Measurements from ENCODE around the gene MKRN3. TPM values are rescaled to one million over a fixed set of nuclear protein-coding genes. Genes with fewer than 3 reads are reported as not detected.

The MKRN3 gene
- total RNA-seq: 1 to 10 TPM in 1 of 2 experiments, under 1 TPM in 1; 0.98 to 1.1 TPM
- polyA plus RNA-seq: 3.0 TPM

GRCh38 chr15:23565395-23566070 is at the start of gene MKRN3:
MKRN3 (plus strand) TSS chr15:23565674; CDS start chr15:23565783, 109 bp downstream.
- H3K36me3 Mint-ChIP-seq: no peaks in the 10 kb centered on the region
- Histone ChIP-seq H3K4me1 (ENCODE audit: insufficient read depth, low read length) (no peaks in the 10 kb centered on the region), H3K27me3 (ENCODE audit: insufficient read depth, low read length, poor library complexity, severe bottlenecking) (no peaks in the 10 kb centered on the region), H3K9me3 (ENCODE audit: low read length) (no peaks in the 10 kb centered on the region), H3K4me3 (ENCODE audit: low read length) (peak within 1 kb of the TSS; percentile 56), H3K27ac (ENCODE audit: low read depth, low read length) (peak within 1 kb of the TSS; percentile 84), H3K36me3 (ENCODE audit: insufficient read depth, low read length) (no peaks in the 10 kb centered on the region)
- POLR2A ChIA-PET: no interaction called here
- peak; percentile 17 to 64 (median 37) for DNase-seq
- peak within 1 kb of the TSS; percentile 74 to 90 (median 81) for H3K4me3 Mint-ChIP-seq
- H3K4me1 Mint-ChIP-seq: no peaks in the 10 kb centered on the region
- peaks cover 0 to 8% (median 0%) of the 10 kb centered on the region in 5 donors for H3K9me3 Mint-ChIP-seq
- CTCF ChIA-PET: no interaction called here
- H3K27ac Mint-ChIP-seq: peak within 1 kb of the TSS in 7 of 8 donors; percentile 38 to 98 (median 82)
- peaks cover 2 to 7% of the 10 kb centered on the region in 2 donors for H3K27me3 Mint-ChIP-seq

GRCh38 chr15:23516866-23517265 is 48.6 kb upstream of the MKRN3 start:
- Histone ChIP-seq H3K4me1 (ENCODE audit: insufficient read depth, low read length) (no peaks in the 10 kb centered on the region), H3K9me3 (ENCODE audit: low read length) (no peaks in the 10 kb centered on the region), H3K36me3 (ENCODE audit: insufficient read depth, low read length) (no peaks in the 10 kb centered on the region), H3K27ac (ENCODE audit: low read depth, low read length) (no peak overlapping the region), H3K27me3 (ENCODE audit: insufficient read depth, low read length, poor library complexity, severe bottlenecking) (no peaks in the 10 kb centered on the region), H3K4me3 (ENCODE audit: low read length) (no peak overlapping the region)
- POLR2A ChIA-PET: no interaction called here
- no peak for DNase-seq
- Mint-ChIP-seq H3K27me3 (peaks cover 0 to 2% of the 10 kb centered on the region in 2 donors), H3K9me3 (peaks cover 0 to 10% (median 0%) of the 10 kb centered on the region in 5 donors), H3K36me3 (no peaks in the 10 kb centered on the region), H3K27ac (no peak overlapping the region), H3K4me3 (no peak overlapping the region), H3K4me1 (no peaks in the 10 kb centered on the region)
- CTCF ChIA-PET: no interaction called here

DNA sequence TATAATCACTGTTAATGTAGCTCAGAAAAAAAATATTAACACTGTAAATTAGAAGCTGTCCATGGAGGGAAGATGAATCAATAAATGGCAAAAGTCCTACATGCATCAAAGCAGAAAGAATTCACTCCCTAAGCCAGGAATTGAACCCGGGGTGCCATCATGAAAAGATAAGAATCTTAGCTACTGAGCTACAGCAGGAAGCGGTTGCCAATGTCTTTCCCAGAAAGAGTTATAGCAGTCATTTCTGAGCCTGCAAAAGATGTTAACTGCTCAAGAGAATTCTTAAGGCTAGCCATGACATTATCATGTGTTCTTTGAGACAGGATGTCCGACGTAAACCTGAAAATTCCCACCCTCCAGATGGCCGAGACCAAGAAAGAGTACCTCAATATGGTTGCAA is 47.4 kb upstream of the MKRN3 start:
- POLR2A ChIA-PET: no interaction called here
- Mint-ChIP-seq H3K9me3 (peaks cover 0 to 10% (median 0%) of the 10 kb centered on the region in 5 donors), H3K27me3 (peaks cover 0 to 2% of the 10 kb centered on the region in 2 donors), H3K4me3 (no peak overlapping the region), H3K36me3 (no peaks in the 10 kb centered on the region), H3K27ac (no peak overlapping the region), H3K4me1 (no peaks in the 10 kb centered on the region)
- Histone ChIP-seq H3K36me3 (ENCODE audit: insufficient read depth, low read length) (no peaks in the 10 kb centered on the region), H3K27ac (ENCODE audit: low read depth, low read length) (no peak overlapping the region), H3K4me3 (ENCODE audit: low read length) (no peak overlapping the region), H3K4me1 (ENCODE audit: insufficient read depth, low read length) (no peaks in the 10 kb centered on the region), H3K9me3 (ENCODE audit: low read length) (no peaks in the 10 kb centered on the region), H3K27me3 (ENCODE audit: insufficient read depth, low read length, poor library complexity, severe bottlenecking) (no peaks in the 10 kb centered on the region)
- CTCF ChIA-PET: no interaction called here
- DNase-seq: no peak

- H3K4me3 ChIP-seq (ENCODE audit: low read length): no peak overlapping the region
- H3K4me3 Mint-ChIP-seq: no peak overlapping the region
- H3K27ac ChIP-seq (ENCODE audit: low read depth, low read length): no peak overlapping the region
- H3K4me1 ChIP-seq (ENCODE audit: insufficient read depth, low read length): no peaks in the 10 kb centered on the region
- H3K27ac Mint-ChIP-seq: no peak overlapping the region
- H3K27me3 Mint-ChIP-seq: peaks cover 0 to 2% of the 10 kb centered on the region in 2 donors
- no peaks in the 10 kb centered on the region for H3K4me1 Mint-ChIP-seq
- H3K36me3 ChIP-seq (ENCODE audit: insufficient read depth, low read length): no peaks in the 10 kb centered on the region
- H3K9me3 ChIP-seq (ENCODE audit: low read length): no peaks in the 10 kb centered on the region
- ChIA-PET CTCF (no interaction called here), POLR2A (no interaction called here)
- H3K36me3 Mint-ChIP-seq: no peaks in the 10 kb centered on the region
- DNase-seq: no peak
- no peaks in the 10 kb centered on the region for H3K27me3 ChIP-seq (ENCODE audit: insufficient read depth, low read length, poor library complexity, severe bottlenecking)
- H3K9me3 Mint-ChIP-seq: peaks cover 0 to 7% (median 0%) of the 10 kb centered on the region in 5 donors
Measured at GRCh38 chr15:23524816-23525215, 40.7 kb upstream of the MKRN3 start.

- Histone ChIP-seq H3K27me3 (ENCODE audit: insufficient read depth, low read length, poor library complexity, severe bottlenecking) (no peaks in the 10 kb centered on the region), H3K9me3 (ENCODE audit: low read length) (no peaks in the 10 kb centered on the region), H3K27ac (ENCODE audit: low read depth, low read length) (no peak overlapping the region), H3K4me3 (ENCODE audit: low read length) (no peak overlapping the region), H3K36me3 (ENCODE audit: insufficient read depth, low read length) (no peaks in the 10 kb centered on the region), H3K4me1 (ENCODE audit: insufficient read depth, low read length) (no peaks in the 10 kb centered on the region)
- DNase-seq: no peak
- Mint-ChIP-seq H3K27ac (no peak overlapping the region), H3K27me3 (no peaks in the 10 kb centered on the region), H3K4me1 (no peaks in the 10 kb centered on the region), H3K9me3 (peaks cover 0 to 7% (median 3%) of the 10 kb centered on the region in 5 donors), H3K4me3 (no peak overlapping the region), H3K36me3 (no peaks in the 10 kb centered on the region)
- ChIA-PET CTCF (no interaction called here), POLR2A (no interaction called here)
Measured at GRCh38 chr15:23529891-23530290, 35.6 kb upstream of the MKRN3 start.

DNA sequence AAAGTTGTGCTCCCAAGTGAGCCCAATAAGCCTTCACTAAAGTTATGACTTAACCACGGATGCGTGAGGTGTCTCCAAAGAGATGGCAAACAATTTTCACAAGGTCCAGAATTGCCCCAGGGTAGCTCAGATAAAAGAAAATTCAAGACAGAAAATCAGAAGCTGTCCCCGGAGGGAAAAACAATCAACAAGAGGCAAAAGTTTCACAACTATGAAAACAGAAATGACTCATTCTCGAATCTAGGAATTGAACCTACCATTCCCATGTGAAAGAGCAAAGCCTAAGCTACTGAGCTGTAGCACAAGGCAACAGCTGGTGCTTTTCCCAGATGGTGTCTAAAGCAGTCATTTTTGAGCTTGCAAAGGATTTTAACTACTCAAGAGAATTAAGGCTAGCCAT is 33.5 kb upstream of the MKRN3 start:
- H3K4me1 ChIP-seq (ENCODE audit: insufficient read depth, low read length): no peaks in the 10 kb centered on the region
- H3K27me3 ChIP-seq (ENCODE audit: insufficient read depth, low read length, poor library complexity, severe bottlenecking): no peaks in the 10 kb centered on the region
- Mint-ChIP-seq H3K27me3 (peaks cover 0 to 3% of the 10 kb centered on the region in 2 donors), H3K4me1 (no peaks in the 10 kb centered on the region), H3K27ac (peak overlapping the region in 1 of 8 donors; percentile 9), H3K36me3 (no peaks in the 10 kb centered on the region), H3K4me3 (no peak overlapping the region), H3K9me3 (peaks cover 0 to 7% (median 6%) of the 10 kb centered on the region in 5 donors)
- no peaks in the 10 kb centered on the region for H3K9me3 ChIP-seq (ENCODE audit: low read length)
- POLR2A ChIA-PET: no interaction called here
- DNase-seq: no peak
- H3K27ac ChIP-seq (ENCODE audit: low read depth, low read length): no peak overlapping the region
- CTCF ChIA-PET: no interaction called here
- no peak overlapping the region for H3K4me3 ChIP-seq (ENCODE audit: low read length)
- H3K36me3 ChIP-seq (ENCODE audit: insufficient read depth, low read length): no peaks in the 10 kb centered on the region

GRCh38 chr15:23536659-23537058 is 28.8 kb upstream of the MKRN3 start:
- no peaks in the 10 kb centered on the region for H3K27me3 ChIP-seq (ENCODE audit: insufficient read depth, low read length, poor library complexity, severe bottlenecking)
- Mint-ChIP-seq H3K4me3 (no peak overlapping the region), H3K9me3 (peaks cover 0 to 12% (median 6%) of the 10 kb centered on the region in 5 donors), H3K4me1 (no peaks in the 10 kb centered on the region), H3K36me3 (no peaks in the 10 kb centered on the region), H3K27ac (no peak overlapping the region), H3K27me3 (peaks cover 0 to 3% of the 10 kb centered on the region in 2 donors)
- ChIA-PET CTCF (no interaction called here), POLR2A (no interaction called here)
- no peaks in the 10 kb centered on the region for H3K36me3 ChIP-seq (ENCODE audit: insufficient read depth, low read length)
- H3K9me3 ChIP-seq (ENCODE audit: low read length): no peaks in the 10 kb centered on the region
- DNase-seq: no peak
- no peaks in the 10 kb centered on the region for H3K4me1 ChIP-seq (ENCODE audit: insufficient read depth, low read length)
- H3K27ac ChIP-seq (ENCODE audit: low read depth, low read length): no peak overlapping the region
- no peak overlapping the region for H3K4me3 ChIP-seq (ENCODE audit: low read length)

- H3K4me1 Mint-ChIP-seq: no peaks in the 10 kb centered on the region
- H3K27me3 Mint-ChIP-seq: peaks cover 0 to 3% of the 10 kb centered on the region in 2 donors
- H3K4me1 ChIP-seq (ENCODE audit: insufficient read depth, low read length): no peaks in the 10 kb centered on the region
- ChIA-PET POLR2A (no interaction called here), CTCF (no interaction called here)
- H3K27me3 ChIP-seq (ENCODE audit: insufficient read depth, low read length, poor library complexity, severe bottlenecking): no peaks in the 10 kb centered on the region
- H3K36me3 Mint-ChIP-seq: no peaks in the 10 kb centered on the region
- H3K4me3 ChIP-seq (ENCODE audit: low read length): no peak overlapping the region
- H3K4me3 Mint-ChIP-seq: no peak overlapping the region
- no peaks in the 10 kb centered on the region for H3K9me3 ChIP-seq (ENCODE audit: low read length)
- H3K27ac Mint-ChIP-seq: no peak overlapping the region
- H3K9me3 Mint-ChIP-seq: peaks cover 0 to 25% (median 6%) of the 10 kb centered on the region in 5 donors
- no peak overlapping the region for H3K27ac ChIP-seq (ENCODE audit: low read depth, low read length)
- no peak for DNase-seq
- no peaks in the 10 kb centered on the region for H3K36me3 ChIP-seq (ENCODE audit: insufficient read depth, low read length)
Measured at GRCh38 chr15:23538648-23539047, 26.8 kb upstream of the MKRN3 start.

Measured in CD8-positive, alpha-beta memory T cell (primary cell).